ENCODE results near the gene DOCK10.
A peak's percentile ranks its signal among the peaks of the same experiment; 100 is the strongest.

DOCK10 gene

DNA sequence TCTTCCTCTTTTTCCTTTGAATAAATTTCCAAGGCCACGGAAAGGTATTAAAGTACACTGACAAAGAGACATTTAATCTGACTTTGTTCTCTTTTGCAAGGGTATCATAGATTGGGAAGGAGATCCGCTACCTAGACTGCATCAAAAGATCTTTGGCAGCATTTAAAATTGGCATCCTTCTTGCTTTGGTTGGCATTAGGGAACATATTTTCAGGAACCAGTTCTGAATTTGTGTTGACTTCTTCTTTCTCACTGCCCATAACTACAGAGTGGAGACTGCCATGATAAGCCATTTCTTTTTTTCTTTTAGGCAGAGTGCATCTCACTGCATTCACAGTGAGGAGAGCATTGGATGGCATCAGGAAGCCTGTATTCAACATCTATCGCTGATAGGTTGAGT is 83.4 kb downstream of the DOCK10 start:
- no peak for TF ChIP-seq CTCF (IDR thresholded peaks at IDR 0.05; ENCODE audit: low read depth, low read length, missing control alignments)
- H3K4me3 ChIP-seq (ENCODE audit: low read depth, low read length): no peak overlapping the region
- DNase-seq (ENCODE audit: low read depth): no peak

GRCh38 chr2:224958462-224958857 is 83.8 kb downstream of the DOCK10 start:
- no peak for TF ChIP-seq CTCF (IDR thresholded peaks at IDR 0.05; ENCODE audit: low read depth, low read length, missing control alignments)
- DNase-seq (ENCODE audit: low read depth): no peak
- peak overlapping the region; percentile 19; the same call in 1 of the 2 replicates for H3K4me3 ChIP-seq (ENCODE audit: low read depth, low read length)

DNA sequence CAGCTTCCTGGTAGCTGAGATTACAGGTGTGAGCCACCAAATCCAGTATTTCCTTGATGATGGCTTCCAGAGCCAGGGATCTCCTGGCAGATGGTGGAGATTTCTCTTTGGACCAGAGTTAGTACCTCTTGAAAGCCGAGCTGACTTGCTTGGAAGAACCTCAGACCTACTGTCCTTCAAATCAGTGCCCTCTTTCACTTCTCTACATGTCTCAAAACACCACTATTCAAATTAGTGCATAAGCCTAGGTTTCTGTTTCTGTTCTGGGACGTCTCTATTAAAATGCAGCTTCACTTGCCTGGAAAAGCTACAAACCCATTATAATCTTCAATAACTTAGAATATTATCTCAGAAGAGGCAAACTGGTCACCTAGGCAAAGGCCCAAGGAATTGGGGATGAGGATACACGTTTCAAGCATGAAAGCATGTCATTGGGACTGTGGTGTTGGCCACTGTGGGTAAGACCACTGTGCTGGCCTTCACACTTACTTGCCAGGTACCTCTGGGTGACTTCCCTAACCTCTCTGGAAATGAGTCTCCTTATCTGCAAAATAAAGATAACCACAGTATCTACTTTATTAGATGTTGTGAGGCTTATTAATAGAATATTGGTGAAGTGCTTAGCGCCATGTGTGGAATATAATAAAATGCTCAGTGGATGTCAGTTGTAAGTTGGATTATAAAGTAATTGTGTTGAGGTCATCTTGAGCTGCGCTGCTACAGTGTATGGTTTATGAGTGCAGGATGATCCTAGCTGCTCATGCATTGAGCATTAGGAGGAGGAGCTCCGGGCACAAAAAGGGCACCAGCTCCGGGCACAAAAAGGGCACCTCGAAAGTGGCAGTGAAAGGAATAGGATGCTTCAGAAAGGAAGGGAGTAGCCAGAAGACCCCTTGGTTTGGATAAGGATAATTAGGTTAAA is 84.5 kb downstream of the DOCK10 start:
- no peak for TF ChIP-seq CTCF (IDR thresholded peaks at IDR 0.05; ENCODE audit: low read depth, low read length, missing control alignments)
- H3K4me3 ChIP-seq (ENCODE audit: low read depth, low read length): peak overlapping the region; percentile 19
- DNase-seq (ENCODE audit: low read depth): peak; percentile 68

- TF ChIP-seq CTCF (IDR thresholded peaks at IDR 0.05; ENCODE audit: low read depth, low read length, missing control alignments): no peak
- no peak for DNase-seq (ENCODE audit: low read depth)
- H3K4me3 ChIP-seq (ENCODE audit: low read depth, low read length): no peak overlapping the region
Observed at GRCh38 chr2:224956706-224957105, 85.6 kb downstream of the DOCK10 start.

DNA sequence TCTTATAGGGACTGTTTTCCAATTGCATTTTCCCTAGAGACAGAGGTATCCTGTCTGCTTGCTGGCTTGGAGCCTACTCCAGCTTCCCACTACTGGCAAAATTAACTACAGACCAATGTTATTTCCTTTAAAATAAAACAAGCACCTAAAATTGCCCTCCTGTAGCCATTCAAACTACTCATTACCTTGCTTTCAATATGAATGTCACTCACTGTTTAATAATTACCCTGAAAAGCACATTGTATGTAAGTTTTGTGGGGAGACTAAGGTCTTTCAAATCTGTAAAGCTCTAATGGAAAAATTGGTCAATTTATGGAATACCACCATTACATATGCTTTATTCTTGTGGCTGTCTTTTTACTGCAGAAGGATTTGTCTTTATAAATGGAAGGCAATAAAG is 87.3 kb downstream of the DOCK10 start:
- no peak for DNase-seq (ENCODE audit: low read depth)
- no peak for TF ChIP-seq CTCF (IDR thresholded peaks at IDR 0.05; ENCODE audit: low read depth, low read length, missing control alignments)
- H3K4me3 ChIP-seq (ENCODE audit: low read depth, low read length): no peak overlapping the region

GRCh38 chr2:224952936-224953657 is 89.2 kb downstream of the DOCK10 start:
- no peak for TF ChIP-seq CTCF (IDR thresholded peaks at IDR 0.05; ENCODE audit: low read depth, low read length, missing control alignments)
- DNase-seq (ENCODE audit: low read depth): peak; percentile 79
- no peak overlapping the region; the same call in 1 of the 2 replicates for H3K4me3 ChIP-seq (ENCODE audit: low read depth, low read length)

Data from GM12864 (cell line).